Loucy (cell line): ENCODE data around the gene BNIP3.
"Not testable (repeated sequence)": the region's sequence is repeated elsewhere in the genome, so short reads cannot be mapped to it uniquely, and the experiment has no call there.

Experiments used
- H2AFZ ChIP-seq: fragments of 200-600 bp; sonication (generic); 2 replicates; pipeline ENCODE4 v1.6.0; 2016; ENCODE audit warnings: antibody characterized with exemption, mild to moderate bottlenecking, low read length, moderate library complexity
- H3F3A ChIP-seq: fragments of 200-600 bp; 2 replicates; pipeline ENCODE4 v1.6.0; 2016; ENCODE audit warnings: antibody characterized with exemption, low read depth, mild to moderate bottlenecking
- H3K27me3 ChIP-seq: fragments of 200-600 bp; sonication (generic); 2 replicates; pipeline ENCODE4 v1.6.1; 2014; ENCODE audit warnings: low read length, mild to moderate bottlenecking; ENCODE audit not compliant: insufficient read depth, poor library complexity, severe bottlenecking
- H3K36me3 ChIP-seq: fragments of 200-600 bp; sonication (generic); 2 replicates; pipeline ENCODE4 v1.6.1; 2016; ENCODE audit warnings: low read length; ENCODE audit not compliant: insufficient read depth
- H3K4me1 ChIP-seq: fragments of 200-600 bp; sonication (generic); 2 replicates; pipeline ENCODE4 v1.5.1; 2014; ENCODE audit warnings: low read length, mild to moderate bottlenecking; ENCODE audit not compliant: insufficient read depth, poor library complexity, severe bottlenecking
- H3K4me2 ChIP-seq: fragments of 200-600 bp; sonication (generic); 2 replicates; pipeline ENCODE4 v1.6.0; 2014; ENCODE audit warnings: antibody characterized with exemption, low read length, low read depth, mild to moderate bottlenecking; ENCODE audit not compliant: poor library complexity, severe bottlenecking
- H3K4me3 ChIP-seq: fragments of 200-600 bp; sonication (generic); 2 replicates; pipeline ENCODE4 v1.5.1; 2014; ENCODE audit warnings: low read length, mild to moderate bottlenecking, mixed read lengths; ENCODE audit not compliant: poor library complexity, severe bottlenecking
- H3K79me2 ChIP-seq: fragments of 200-600 bp; sonication (generic); 2 replicates; pipeline ENCODE4 v1.6.1; 2014; ENCODE audit warnings: low read length; ENCODE audit not compliant: insufficient read depth
- H3K9ac ChIP-seq: fragments of 200-600 bp; sonication (generic); 2 replicates; pipeline ENCODE4 v1.6.0; 2014; ENCODE audit warnings: mild to moderate bottlenecking, low read depth, low read length, moderate library complexity; ENCODE audit not compliant: poor library complexity, severe bottlenecking
- H3K9me2 ChIP-seq: fragments of 200-600 bp; sonication (generic); replicated peaks from 2 replicates; pipeline ENCODE4 v1.6.1; 2016; ENCODE audit warnings: low read depth, low read length, mixed read lengths
- H3K9me3 ChIP-seq: fragments of 200-600 bp; sonication (generic); 2 replicates; pipeline ENCODE4 v1.6.1; 2014; ENCODE audit warnings: mild to moderate bottlenecking, antibody characterized with exemption, low read length, low read depth; ENCODE audit not compliant: insufficient read depth
- H4K20me1 ChIP-seq: fragments of 200-600 bp; sonication (generic); 2 replicates; pipeline ENCODE4 v1.6.0; 2014; ENCODE audit warnings: antibody characterized with exemption, low read length, mild to moderate bottlenecking; ENCODE audit not compliant: insufficient read depth, poor library complexity, severe bottlenecking
- EZH2phosphoT487 ChIP-seq: fragments of 200-600 bp; IDR thresholded peaks from 2 replicates; pipeline ENCODE4 v1.6.1; 2018; ENCODE audit warnings: antibody characterized with exemption, mild to moderate bottlenecking, moderate library complexity, borderline replicate concordance
- TF ChIP-seq, protein P1 (sequence below): fragments of 200-600 bp; sonication (generic); conservative IDR thresholded peaks from 2 replicates; pipeline ENCODE4 v1.5.1; 2014; ENCODE audit warnings: mild to moderate bottlenecking, antibody characterized with exemption, low read length

Gene BNIP3

DNA sequence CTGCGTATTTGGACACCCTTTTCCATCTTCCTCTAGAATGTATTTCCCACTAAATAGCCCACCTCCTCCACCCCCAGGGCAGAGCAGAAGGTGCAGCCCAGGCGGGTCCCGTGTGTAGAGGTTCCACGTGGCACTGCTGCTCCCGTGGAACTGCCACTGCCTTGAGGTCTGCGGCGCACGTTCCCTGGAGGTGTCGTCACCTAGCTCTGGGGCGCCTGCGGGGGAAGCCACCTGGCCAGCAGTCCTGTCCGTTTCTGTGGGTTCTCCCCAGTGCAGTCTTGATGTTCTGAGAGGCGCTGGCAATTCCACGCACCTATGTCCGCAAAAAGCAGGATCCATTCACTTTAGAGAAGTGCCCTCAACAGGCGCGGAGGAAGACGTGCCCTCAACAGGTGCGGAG, 21.9 kb downstream of the BNIP3 start:
- H3K27me3 ChIP-seq, result no peaks in the 10 kb centered on the region
- H3K4me2 ChIP-seq, result no peak overlapping the region
- no peak for TF ChIP-seq EZH2phosphoT487
- TF ChIP-seq, protein P1, sequence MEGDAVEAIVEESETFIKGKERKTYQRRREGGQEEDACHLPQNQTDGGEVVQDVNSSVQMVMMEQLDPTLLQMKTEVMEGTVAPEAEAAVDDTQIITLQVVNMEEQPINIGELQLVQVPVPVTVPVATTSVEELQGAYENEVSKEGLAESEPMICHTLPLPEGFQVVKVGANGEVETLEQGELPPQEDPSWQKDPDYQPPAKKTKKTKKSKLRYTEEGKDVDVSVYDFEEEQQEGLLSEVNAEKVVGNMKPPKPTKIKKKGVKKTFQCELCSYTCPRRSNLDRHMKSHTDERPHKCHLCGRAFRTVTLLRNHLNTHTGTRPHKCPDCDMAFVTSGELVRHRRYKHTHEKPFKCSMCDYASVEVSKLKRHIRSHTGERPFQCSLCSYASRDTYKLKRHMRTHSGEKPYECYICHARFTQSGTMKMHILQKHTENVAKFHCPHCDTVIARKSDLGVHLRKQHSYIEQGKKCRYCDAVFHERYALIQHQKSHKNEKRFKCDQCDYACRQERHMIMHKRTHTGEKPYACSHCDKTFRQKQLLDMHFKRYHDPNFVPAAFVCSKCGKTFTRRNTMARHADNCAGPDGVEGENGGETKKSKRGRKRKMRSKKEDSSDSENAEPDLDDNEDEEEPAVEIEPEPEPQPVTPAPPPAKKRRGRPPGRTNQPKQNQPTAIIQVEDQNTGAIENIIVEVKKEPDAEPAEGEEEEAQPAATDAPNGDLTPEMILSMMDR, result no peak
- H3K9ac ChIP-seq, result no peak overlapping the region
- H3K9me2 ChIP-seq, result no peaks in the 10 kb centered on the region
- H3K79me2 ChIP-seq, result no peaks in the 10 kb centered on the region
- H3K4me3 ChIP-seq, result no peak overlapping the region
- no peaks in the 10 kb centered on the region for H3K4me1 ChIP-seq
- no peak overlapping the region for H2AFZ ChIP-seq
- H4K20me1 ChIP-seq, result no peaks in the 10 kb centered on the region
- H3K36me3 ChIP-seq, result peaks cover 39% of the 10 kb centered on the region; the same call in 1 of the 2 replicates
- H3F3A ChIP-seq, result no peaks in the 10 kb centered on the region
- no peaks in the 10 kb centered on the region for H3K9me3 ChIP-seq

DNA sequence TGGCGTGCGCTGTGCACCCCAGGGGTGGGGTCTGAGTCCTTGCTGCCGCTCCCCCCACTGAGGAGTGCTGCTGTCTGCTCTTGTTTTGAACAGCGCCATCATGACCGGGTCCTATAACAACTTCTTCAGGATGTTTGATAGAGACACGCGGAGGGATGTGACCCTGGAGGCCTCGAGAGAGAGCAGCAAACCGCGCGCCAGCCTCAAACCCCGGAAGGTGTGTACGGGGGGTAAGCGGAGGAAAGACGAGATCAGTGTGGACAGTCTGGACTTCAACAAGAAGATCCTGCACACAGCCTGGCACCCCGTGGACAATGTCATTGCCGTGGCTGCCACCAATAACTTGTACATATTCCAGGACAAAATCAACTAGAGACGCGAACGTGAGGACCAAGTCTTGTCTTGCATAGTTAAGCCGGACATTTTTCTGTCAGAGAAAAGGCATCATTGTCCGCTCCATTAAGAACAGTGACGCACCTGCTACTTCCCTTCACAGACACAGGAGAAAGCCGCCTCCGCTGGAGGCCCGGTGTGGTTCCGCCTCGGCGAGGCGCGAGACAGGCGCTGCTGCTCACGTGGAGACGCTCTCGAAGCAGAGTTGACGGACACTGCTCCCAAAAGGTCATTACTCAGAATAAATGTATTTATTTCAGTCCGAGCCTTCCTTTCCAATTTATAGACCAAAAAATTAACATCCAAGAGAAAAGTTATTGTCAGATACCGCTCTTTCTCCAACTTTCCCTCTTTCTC, 26.0 kb downstream of the BNIP3 start:
- no peaks in the 10 kb centered on the region for H3K9me2 ChIP-seq
- no peak overlapping the region for H2AFZ ChIP-seq
- H3K9ac ChIP-seq, result no peak overlapping the region
- no peaks in the 10 kb centered on the region for H3K4me1 ChIP-seq
- TF ChIP-seq, protein P1, result no peak
- no peak for TF ChIP-seq EZH2phosphoT487
- H3K4me3 ChIP-seq, result no peak overlapping the region
- no peaks in the 10 kb centered on the region for H3K79me2 ChIP-seq
- no peak overlapping the region for H3K4me2 ChIP-seq
- H4K20me1 ChIP-seq, result no peaks in the 10 kb centered on the region
- peaks cover 65% of the 10 kb centered on the region; the same call in 1 of the 2 replicates for H3K36me3 ChIP-seq
- no peaks in the 10 kb centered on the region for H3K9me3 ChIP-seq
- no peaks in the 10 kb centered on the region for H3K27me3 ChIP-seq
- no peaks in the 10 kb centered on the region for H3F3A ChIP-seq

DNA sequence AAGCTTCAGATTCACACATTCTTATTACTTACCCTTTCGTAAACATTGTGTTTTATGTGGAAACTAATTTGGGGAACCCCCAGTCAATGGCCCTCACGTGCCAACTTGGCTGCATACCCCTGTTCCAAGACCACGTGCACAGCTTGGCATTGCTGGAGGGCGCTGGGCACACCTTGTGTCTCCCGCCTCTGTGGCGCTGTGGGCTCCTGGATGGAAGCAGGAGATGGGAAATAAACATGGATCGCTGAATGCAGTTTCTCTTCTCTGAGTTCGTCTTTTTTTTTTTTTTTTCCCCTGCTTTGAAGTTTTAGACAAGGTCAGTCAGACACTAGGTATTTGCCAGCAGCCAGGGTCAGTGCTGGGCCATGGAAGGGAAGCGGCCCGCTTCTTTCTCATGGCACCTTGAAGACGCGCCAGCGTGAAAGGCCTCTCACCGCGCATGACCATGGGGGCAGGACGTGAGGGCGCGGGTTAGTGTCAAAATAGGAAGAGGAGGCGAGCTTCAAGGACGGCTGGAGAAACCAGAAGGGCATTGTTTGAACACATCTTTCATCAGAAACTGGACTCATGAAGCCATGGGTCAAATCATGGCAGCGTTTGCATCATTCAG, 27.3 kb downstream of the BNIP3 start:
- Histone ChIP-seq H3K27me3 (no peaks in the 10 kb centered on the region), H3K4me1 (no peaks in the 10 kb centered on the region), H3K9me3 (no peaks in the 10 kb centered on the region), H2AFZ (no peak overlapping the region), H3K9me2 (no peaks in the 10 kb centered on the region), H4K20me1 (no peaks in the 10 kb centered on the region), H3K4me2 (no peak overlapping the region), H3K36me3 (peaks cover 77% of the 10 kb centered on the region; the same call in 1 of the 2 replicates), H3F3A (no peaks in the 10 kb centered on the region), H3K79me2 (no peaks in the 10 kb centered on the region), H3K4me3 (no peak overlapping the region), H3K9ac (no peak overlapping the region)
- TF ChIP-seq, protein P1, result no peak

DNA sequence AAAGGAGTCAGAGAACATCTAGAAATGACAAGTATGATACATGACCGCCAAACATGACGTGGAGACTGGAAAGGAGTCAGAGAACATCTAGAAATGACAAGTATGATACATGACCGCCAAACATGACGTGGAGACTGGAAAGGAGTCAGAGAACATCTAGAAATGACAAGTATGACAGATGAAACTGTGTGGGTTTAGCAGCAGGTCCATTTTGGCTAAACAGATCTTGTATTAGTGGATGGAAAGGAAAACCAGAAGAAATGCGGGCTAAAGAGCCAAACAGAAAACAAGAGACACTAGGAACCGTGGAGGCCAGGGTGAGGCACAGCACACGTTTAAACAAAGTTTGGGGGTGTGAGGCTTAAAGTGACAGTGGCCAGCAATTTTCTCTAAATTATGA, 31.8 kb downstream of the BNIP3 start:
- not testable (repeated sequence) for H3K9ac ChIP-seq, H3K4me3 ChIP-seq, H3K4me2 ChIP-seq, H3K9me3 ChIP-seq, H2AFZ ChIP-seq, H3K4me1 ChIP-seq, H3F3A ChIP-seq, H3K9me2 ChIP-seq, H3K79me2 ChIP-seq, H4K20me1 ChIP-seq, H3K27me3 ChIP-seq
- peaks cover 84% of the 10 kb centered on the region; the same call in 1 of the 2 replicates for H3K36me3 ChIP-seq
